Memory B cell (primary cell): ENCODE results near the gene HMGN1.
A peak's percentile ranks its signal among the peaks of the same experiment; 100 is the strongest.

Experiments used
- ATAC-seq: fragments of 150-1000 bp; cut with Tn5 transposase; 2 replicates; pipeline ENCODE4 v1.10.0; 2021; ENCODE audit warnings: low read depth, mild to moderate bottlenecking, moderate library complexity
- DNase-seq, 2 donors: peaks; one replicate each; pipeline ENCODE4 v3.0.0; 2022; ENCODE audit warnings: low spot score in 2 of 2
- H3K27ac Mint-ChIP-seq: one replicate; pipeline ENCODE4 v1.8.0; 2022; ENCODE audit warnings: mild to moderate bottlenecking, moderate library complexity, mixed read lengths
- H3K27me3 Mint-ChIP-seq: one replicate; pipeline ENCODE4 v1.8.0; 2022; ENCODE audit warnings: mixed read lengths
- H3K36me3 Mint-ChIP-seq: one replicate; pipeline ENCODE4 v1.8.0; 2022; ENCODE audit warnings: mild to moderate bottlenecking, mixed read lengths
- H3K4me1 Mint-ChIP-seq: one replicate; pipeline ENCODE4 v1.8.0; 2022; ENCODE audit warnings: mixed read lengths
- H3K4me3 Mint-ChIP-seq: one replicate; pipeline ENCODE4 v1.8.0; 2022; ENCODE audit warnings: mild to moderate bottlenecking, moderate library complexity, mixed read lengths
- H3K9me3 Mint-ChIP-seq: one replicate; pipeline ENCODE4 v1.8.0; 2022; ENCODE audit warnings: mixed read lengths

Gene HMGN1

GRCh38 chr21:39314143-39315027 lies 34.5 kb downstream of the HMGN1 start:
- Mint-ChIP-seq H3K9me3 (no peaks in the 10 kb centered on the region), H3K36me3 (peaks cover 6% of the 10 kb centered on the region), H3K4me1 (peaks cover 49% of the 10 kb centered on the region), H3K27me3 (no peaks in the 10 kb centered on the region), H3K27ac (peak overlapping the region; percentile 90), H3K4me3 (peak overlapping the region; percentile 88)
- ATAC-seq (peak; percentile 6), DNase-seq (no peak)

DNA sequence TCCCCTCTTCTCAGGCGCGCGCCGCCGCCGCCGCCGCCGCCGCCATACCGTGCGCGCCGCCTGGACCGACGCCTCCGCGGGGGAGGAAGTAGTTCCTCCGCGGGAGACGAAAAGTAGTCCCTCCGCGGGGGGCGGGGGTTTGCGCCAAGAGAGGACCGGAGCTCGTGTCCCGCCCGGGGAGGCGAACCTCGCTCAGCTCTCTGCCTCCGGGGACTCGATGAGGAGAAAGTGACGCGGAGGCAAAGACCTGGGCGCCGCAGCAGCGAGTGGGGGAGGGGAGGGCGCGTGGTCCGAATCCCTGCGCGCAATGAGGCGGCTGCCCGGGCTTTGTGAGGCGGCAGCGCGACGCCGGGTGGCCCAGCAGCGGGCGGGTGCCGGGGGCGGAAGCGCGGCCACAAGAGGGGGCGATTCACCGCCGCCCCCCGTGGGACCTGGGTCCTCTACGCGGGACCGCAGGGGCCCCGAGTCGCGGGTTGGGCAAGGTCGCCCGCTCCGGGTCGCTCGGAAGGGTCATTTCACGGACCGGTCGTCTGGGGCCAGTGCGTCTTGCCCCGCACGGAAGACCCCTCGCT lies 35.2 kb downstream of the HMGN1 start, which contains the start of gene BRWD1:
Gene BRWD1 (minus strand): TSS at position 62 of the 572 bp plus-strand sequence. CDS start 141 bp downstream, outside the sequence.
- peaks cover 8% of the 10 kb centered on the region for H3K36me3 Mint-ChIP-seq
- ATAC-seq (peak; percentile 51), DNase-seq (peak; percentile 89)
- no peaks in the 10 kb centered on the region for H3K9me3 Mint-ChIP-seq
- peaks cover 46% of the 10 kb centered on the region for H3K4me1 Mint-ChIP-seq
- H3K27ac Mint-ChIP-seq: peak within 1 kb of the TSS; percentile 90
- peak within 1 kb of the TSS; percentile 88 for H3K4me3 Mint-ChIP-seq
- H3K27me3 Mint-ChIP-seq: no peaks in the 10 kb centered on the region

DNA sequence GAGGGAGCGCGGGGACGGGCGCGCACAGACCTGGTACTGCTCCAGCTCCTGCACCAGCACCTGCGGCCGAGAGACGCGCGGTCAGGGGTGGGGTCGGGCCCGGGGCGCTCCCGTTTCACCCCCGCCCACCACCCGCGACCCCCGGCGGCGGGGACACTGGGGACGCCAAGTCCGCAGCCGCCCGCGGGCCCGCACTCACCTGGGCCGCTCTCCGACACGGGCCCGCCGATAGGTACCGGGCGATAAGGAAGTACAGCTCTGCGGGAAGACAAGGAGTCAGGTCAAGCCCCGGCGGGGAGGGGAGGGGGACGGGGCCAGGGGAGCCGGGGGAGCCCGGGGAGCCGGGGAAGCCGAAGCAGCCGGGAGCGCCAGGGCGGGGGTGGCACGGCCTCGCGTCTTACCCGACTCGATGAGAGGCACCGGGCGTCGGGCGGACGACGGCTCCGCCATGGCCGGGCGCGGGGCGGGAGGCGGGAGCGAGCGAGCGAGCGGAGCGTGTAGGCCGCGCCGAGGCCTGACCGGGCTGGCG lies 35.8 kb downstream of the HMGN1 start:
- peaks cover 43% of the 10 kb centered on the region for H3K4me1 Mint-ChIP-seq
- ATAC-seq: peak; percentile 3
- DNase-seq: peak in 1 of 2 donors; percentile 53
- peaks cover 10% of the 10 kb centered on the region for H3K36me3 Mint-ChIP-seq
- H3K9me3 Mint-ChIP-seq: no peaks in the 10 kb centered on the region
- H3K27ac Mint-ChIP-seq: peak overlapping the region; percentile 90
- H3K27me3 Mint-ChIP-seq: no peaks in the 10 kb centered on the region
- peak overlapping the region; percentile 88 for H3K4me3 Mint-ChIP-seq

GRCh38 chr21:39312112-39313041 lies 36.5 kb downstream of the HMGN1 start:
- Mint-ChIP-seq H3K4me1 (peaks cover 40% of the 10 kb centered on the region), H3K27ac (peak overlapping the region; percentile 90), H3K9me3 (no peaks in the 10 kb centered on the region), H3K27me3 (no peaks in the 10 kb centered on the region), H3K4me3 (peak overlapping the region; percentile 88), H3K36me3 (peaks cover 11% of the 10 kb centered on the region)
- DNase-seq (peak; percentile 96 to 98), ATAC-seq (peak; percentile 82)

GRCh38 chr21:39311164-39311563 lies 37.7 kb downstream of the HMGN1 start:
- peaks cover 12% of the 10 kb centered on the region for H3K36me3 Mint-ChIP-seq
- no peaks in the 10 kb centered on the region for H3K9me3 Mint-ChIP-seq
- peaks cover 33% of the 10 kb centered on the region for H3K4me1 Mint-ChIP-seq
- no peak overlapping the region for H3K27ac Mint-ChIP-seq
- H3K4me3 Mint-ChIP-seq: no peak overlapping the region
- DNase-seq (no peak), ATAC-seq (no peak)
- H3K27me3 Mint-ChIP-seq: no peaks in the 10 kb centered on the region

DNA sequence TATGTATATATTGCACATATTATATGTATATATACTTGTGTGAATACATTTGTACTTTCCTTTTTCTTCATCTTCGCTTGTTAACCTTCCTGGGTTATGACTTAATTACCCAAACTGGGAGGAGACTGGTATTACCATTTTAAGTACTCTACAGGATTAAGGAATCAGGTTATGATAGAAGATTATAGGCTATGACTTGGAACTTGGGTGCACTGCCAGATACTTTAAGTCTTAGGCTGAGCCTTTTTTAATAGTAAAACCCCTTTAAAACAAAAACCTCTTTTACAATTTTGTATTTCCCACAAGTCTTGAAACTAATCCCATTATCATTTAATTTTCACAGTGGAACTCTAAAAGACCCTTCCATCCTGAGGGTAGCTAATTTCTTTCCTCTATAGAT lies 41.4 kb downstream of the HMGN1 start:
- H3K4me1 Mint-ChIP-seq: peaks cover 22% of the 10 kb centered on the region
- H3K27ac Mint-ChIP-seq: no peak overlapping the region

DNA sequence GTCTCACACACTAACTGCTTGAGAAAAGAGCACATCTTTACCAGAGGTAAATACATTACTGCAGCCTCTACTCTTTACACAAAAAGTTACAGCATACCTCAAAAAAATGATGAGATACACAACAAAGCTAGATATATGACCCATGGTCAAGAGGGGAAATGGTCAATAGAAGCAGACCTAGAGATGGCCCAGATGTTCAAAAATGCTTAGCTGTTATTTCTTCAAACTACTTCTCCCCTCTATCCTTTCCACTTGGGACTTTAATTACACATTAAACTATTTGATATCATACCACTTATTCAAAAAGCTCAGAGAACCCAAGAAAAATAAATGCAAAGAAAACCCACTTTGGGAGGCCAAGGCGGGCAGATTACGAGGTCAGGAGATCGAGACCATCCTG lies 48.3 kb downstream of the HMGN1 start:
- peaks cover 1% of the 10 kb centered on the region for H3K9me3 Mint-ChIP-seq
- ATAC-seq (no peak), DNase-seq (no peak)
- no peak overlapping the region for H3K27ac Mint-ChIP-seq
- no peaks in the 10 kb centered on the region for H3K27me3 Mint-ChIP-seq
- H3K4me1 Mint-ChIP-seq: peaks cover 9% of the 10 kb centered on the region
- no peak overlapping the region for H3K4me3 Mint-ChIP-seq
- peaks cover 27% of the 10 kb centered on the region for H3K36me3 Mint-ChIP-seq

More for the DNA sequence above, 41.4 kb downstream of the HMGN1 start:
- ATAC-seq (no peak), DNase-seq (no peak)
- H3K9me3 Mint-ChIP-seq: no peaks in the 10 kb centered on the region
- peaks cover 17% of the 10 kb centered on the region for H3K36me3 Mint-ChIP-seq
- no peak overlapping the region for H3K4me3 Mint-ChIP-seq
- H3K27me3 Mint-ChIP-seq: no peaks in the 10 kb centered on the region

GRCh38 chr21:39296891-39297290 lies 52.0 kb downstream of the HMGN1 start:
- H3K27me3 Mint-ChIP-seq: no peaks in the 10 kb centered on the region
- DNase-seq (no peak), ATAC-seq (no peak)
- peaks cover 6% of the 10 kb centered on the region for H3K4me1 Mint-ChIP-seq
- H3K4me3 Mint-ChIP-seq: no peak overlapping the region
- H3K36me3 Mint-ChIP-seq: peaks cover 39% of the 10 kb centered on the region
- H3K9me3 Mint-ChIP-seq: peaks cover 1% of the 10 kb centered on the region
- no peak overlapping the region for H3K27ac Mint-ChIP-seq
